Right lobe of liver (tissue), 4 donors: Measurements from ENCODE around the gene RPL29.

Experiments
- POLR2A ChIP-seq: fragments of 450-650 bp; IDR thresholded peaks from one replicate; pipeline ENCODE4 v1.6.1; 2017; ENCODE audit warnings: antibody characterized with exemption, mild to moderate bottlenecking
- TF ChIP-seq, protein P1 (sequence below), 4 donors: fragments of 200-600 bp in 3 of 4; fragments of 450-650 bp in 1 of 4; IDR thresholded peaks; one replicate each; pipeline versions ENCODE4 v1.5.1 to v1.8.0; 2016 to 2022; ENCODE audit warnings: antibody characterized with exemption in 4 of 4, mild to moderate bottlenecking in 2 of 4
- donor health status: DM: no; HTN: no; CAD: no.
- donor health status: DM: no; HTN: no; CAD: no.
- donor health status: DM: no; HTN: yes; CAD: no.

DNA sequence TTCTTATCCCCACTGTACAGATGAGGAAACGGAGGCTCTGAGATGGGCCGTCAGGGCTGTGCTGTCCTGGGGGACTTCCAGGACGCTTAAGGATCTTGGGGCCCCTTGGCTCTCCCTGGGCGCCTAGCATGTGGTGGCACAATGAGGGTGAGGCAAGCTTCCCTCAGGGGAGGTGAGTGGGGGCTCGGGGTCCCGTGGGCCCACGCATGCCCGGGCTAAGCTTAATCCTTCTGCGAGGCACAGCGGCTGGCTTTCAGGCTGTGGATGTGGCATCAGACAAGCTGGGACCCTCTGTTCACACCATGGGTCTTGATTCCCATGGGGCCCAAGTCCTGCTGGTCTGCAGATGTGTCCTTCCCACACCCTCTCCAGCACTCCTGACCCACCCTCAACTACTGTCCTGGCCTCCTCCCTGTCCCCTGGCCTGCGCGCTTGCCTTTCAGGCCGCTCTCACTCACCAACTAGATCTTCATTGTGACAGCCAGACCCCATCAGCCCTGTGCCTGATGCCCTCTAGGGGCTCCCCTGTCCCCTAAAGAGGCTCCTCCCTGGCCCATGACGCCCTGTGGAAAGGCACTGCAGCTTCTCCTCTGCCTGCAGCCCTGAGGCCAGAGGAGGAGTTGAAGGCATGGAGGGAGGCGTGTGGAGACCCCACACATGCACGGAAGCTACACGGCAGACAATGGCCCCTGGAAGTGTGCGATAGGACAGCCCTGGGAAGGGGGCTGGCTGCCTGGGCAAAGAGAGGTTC lies 49.3 kb upstream of the RPL29 start:
- no peak for TF ChIP-seq POLR2A
- TF ChIP-seq, protein P1, sequence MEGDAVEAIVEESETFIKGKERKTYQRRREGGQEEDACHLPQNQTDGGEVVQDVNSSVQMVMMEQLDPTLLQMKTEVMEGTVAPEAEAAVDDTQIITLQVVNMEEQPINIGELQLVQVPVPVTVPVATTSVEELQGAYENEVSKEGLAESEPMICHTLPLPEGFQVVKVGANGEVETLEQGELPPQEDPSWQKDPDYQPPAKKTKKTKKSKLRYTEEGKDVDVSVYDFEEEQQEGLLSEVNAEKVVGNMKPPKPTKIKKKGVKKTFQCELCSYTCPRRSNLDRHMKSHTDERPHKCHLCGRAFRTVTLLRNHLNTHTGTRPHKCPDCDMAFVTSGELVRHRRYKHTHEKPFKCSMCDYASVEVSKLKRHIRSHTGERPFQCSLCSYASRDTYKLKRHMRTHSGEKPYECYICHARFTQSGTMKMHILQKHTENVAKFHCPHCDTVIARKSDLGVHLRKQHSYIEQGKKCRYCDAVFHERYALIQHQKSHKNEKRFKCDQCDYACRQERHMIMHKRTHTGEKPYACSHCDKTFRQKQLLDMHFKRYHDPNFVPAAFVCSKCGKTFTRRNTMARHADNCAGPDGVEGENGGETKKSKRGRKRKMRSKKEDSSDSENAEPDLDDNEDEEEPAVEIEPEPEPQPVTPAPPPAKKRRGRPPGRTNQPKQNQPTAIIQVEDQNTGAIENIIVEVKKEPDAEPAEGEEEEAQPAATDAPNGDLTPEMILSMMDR (IDR thresholded peaks at IDR 0.05) = no peak
